ENCODE data around the gene PAPOLB. TPM values are rescaled to one million over a fixed set of nuclear protein-coding genes. Genes with fewer than 3 reads are reported as not detected.

Gene PAPOLB
- total RNA-seq, 1 donor from 2014 or later, result 0.07 TPM

Other genes with a start within 250 kb of the PAPOLB start
- gene FOXK1, start 179.7 kb downstream of the PAPOLB start, total RNA-seq, result 24.9 and 33.3 TPM in 2 replicates
- gene AP5Z1, start 86.4 kb downstream of the PAPOLB start, total RNA-seq, result 19.8 and 24.9 TPM in 2 replicates
- 0.46 and 0.73 TPM in 2 replicates for gene RADIL, start 21.7 kb upstream of the PAPOLB start, total RNA-seq
- gene MMD2, start 97.2 kb upstream of the PAPOLB start, total RNA-seq, result not detected in 2 replicates
- 6.6 and 7.1 TPM in 2 replicates for gene RBAK, start 183.8 kb upstream of the PAPOLB start, total RNA-seq

Data from pulmonary artery endothelial cell (primary cell).